Measurements from ENCODE around the gene IGHMBP2.

IGHMBP2 gene

DNA sequence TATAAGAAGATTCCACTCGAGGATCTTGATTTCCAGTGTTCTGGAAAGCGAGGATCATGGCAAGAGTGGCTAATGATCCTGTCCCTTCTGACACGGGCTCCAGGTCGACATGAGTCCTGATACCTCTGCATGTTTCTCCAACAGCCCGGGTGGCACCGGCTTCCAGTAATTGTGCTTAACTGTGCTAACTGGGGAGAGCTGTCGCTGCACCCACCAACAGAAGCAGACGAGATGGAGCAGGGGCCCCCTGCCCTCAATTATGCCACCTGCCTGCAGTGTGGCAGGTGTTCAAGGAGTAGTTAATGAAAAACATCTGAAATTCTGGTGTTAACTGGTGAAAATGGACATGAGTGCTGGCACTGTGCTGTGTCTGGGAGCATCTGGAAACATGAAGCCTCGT lies 6.2 kb upstream of the IGHMBP2 start:
- Histone ChIP-seq H3K4me1 (ENCODE audit: insufficient read depth, low read length) (peaks cover under 1% of the 10 kb centered on the region), H2AFZ (ENCODE audit: low read depth, low read length) (no peak overlapping the region), H3K36me3 (ENCODE audit: insufficient read depth, low read length) (peaks cover 67% of the 10 kb centered on the region), H3K4me3 (ENCODE audit: low read length) (no peak overlapping the region), H3K9me3 (ENCODE audit: low read length) (no peaks in the 10 kb centered on the region), H3K27me3 (ENCODE audit: insufficient read depth, low read length) (no peaks in the 10 kb centered on the region)

DNA sequence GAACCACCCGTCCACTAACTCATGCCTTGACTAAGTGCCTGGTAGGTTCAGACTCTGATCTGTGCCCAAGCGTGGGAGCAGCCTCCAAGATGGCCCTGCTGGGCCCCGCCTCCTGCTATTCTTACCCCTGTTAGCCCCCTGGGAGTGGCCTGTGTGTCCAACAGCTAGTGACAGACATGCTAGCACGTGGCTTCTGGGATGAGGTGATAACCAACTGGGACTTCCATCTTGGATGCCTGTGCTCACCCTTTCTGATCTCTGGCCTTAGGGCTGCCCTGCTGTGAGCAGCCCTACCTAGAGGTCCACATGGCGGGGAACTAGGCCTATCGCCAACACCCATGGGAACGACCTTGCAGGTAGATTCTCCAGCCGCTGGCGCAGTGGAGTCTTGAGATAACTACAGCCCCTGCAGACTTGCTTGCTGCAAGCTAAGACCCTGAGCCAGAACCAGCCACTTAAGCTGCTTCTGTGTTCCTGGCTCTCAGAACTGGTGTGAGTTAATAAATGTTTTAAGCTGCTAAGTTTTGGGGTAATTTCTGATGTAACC lies 2.8 kb upstream of the IGHMBP2 start:
- Histone ChIP-seq H3K4me1 (ENCODE audit: insufficient read depth, low read length) (peaks cover 23% of the 10 kb centered on the region), H3K36me3 (ENCODE audit: insufficient read depth, low read length) (peaks cover 43% of the 10 kb centered on the region), H3K27me3 (ENCODE audit: insufficient read depth, low read length) (no peaks in the 10 kb centered on the region), H3K9me3 (ENCODE audit: low read length) (no peaks in the 10 kb centered on the region), H3K4me3 (ENCODE audit: low read length) (no peak overlapping the region), H2AFZ (ENCODE audit: low read depth, low read length) (no peak overlapping the region)

DNA sequence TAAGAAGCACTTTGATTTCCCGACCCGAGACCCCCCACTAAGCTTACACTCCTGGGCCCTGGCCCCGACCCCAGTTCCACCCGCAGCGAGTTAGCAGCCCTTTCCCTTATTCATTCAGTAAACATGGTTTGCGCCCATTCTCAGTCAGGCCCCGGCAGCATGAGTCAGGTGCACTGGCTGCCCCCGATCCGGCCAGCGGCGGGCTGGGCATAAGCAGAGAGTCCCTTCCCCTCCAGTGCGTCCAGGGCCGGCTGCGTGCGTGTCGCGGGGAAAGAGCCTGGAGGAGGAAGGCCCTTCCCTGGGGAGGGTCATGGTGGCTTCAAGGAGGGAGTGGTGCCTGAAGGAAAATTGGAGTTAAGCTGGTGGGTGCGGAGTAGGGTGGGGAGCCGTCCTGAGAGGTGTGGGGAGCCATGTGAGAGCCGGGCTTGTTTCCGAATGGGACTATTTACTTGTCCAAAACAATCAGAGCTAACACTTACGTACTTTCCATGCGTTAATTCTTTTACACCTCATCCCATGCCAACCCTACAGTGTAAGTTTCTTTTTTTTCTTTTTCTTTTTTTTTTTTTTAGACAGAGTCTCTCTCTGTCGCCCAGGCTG lies 657 bp downstream of the IGHMBP2 start:
- peaks cover 24% of the 10 kb centered on the region for H3K36me3 ChIP-seq (ENCODE audit: insufficient read depth, low read length)
- peaks cover 23% of the 10 kb centered on the region for H3K4me1 ChIP-seq (ENCODE audit: insufficient read depth, low read length)
- peak overlapping the region; percentile 70 for H2AFZ ChIP-seq (ENCODE audit: low read depth, low read length)
- no peaks in the 10 kb centered on the region for H3K9me3 ChIP-seq (ENCODE audit: low read length)
- H3K27me3 ChIP-seq (ENCODE audit: insufficient read depth, low read length) = no peaks in the 10 kb centered on the region
- H3K4me3 ChIP-seq (ENCODE audit: low read length) = peak overlapping the region; percentile 95

DNA sequence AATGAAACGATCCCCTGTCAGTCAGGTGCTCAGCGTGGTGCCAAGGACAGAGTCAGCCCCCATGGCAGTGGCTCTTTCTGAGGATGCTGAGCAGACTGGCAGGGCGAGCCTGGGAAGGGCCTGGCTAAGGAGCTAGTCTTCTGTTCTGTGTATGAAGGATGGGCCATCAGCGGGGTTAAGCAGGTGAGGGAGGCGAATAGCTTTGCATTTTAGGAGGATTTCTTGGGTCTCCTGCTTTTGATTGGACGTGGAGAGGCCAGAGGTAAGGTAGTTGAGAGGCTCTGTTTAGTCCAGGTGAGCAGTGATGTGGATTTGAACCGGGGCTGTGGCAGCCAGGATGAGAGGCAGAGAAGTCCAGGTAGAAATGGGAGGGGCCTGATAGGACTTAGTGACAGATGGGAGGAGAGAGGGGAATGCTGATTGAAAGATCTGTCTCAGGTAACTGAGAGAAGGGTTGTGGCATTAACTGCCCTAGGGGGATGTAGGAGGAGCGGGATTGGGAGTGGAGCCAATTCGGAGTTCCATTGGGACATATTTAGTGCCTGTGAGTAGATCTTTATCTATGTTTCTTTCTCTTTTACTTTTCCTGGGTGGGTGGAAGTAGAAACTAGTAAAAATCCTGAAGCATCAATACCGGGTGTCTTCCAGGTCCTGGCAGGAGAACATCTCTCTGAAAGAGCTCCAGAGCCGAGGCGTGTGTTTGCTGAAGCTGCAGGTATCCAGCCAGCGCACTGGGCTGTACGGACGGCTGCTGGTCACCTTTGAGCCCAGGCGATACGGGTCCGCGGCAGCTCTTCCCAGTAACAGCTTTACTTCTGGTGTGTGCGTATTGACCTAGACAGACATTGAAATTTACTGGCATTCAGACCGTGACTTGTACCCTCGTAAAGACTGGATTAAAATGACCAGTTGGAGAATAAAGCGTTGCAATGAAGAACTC lies 2.0 kb downstream of the IGHMBP2 start:
- Histone ChIP-seq H3K4me1 (ENCODE audit: insufficient read depth, low read length) (peaks cover 23% of the 10 kb centered on the region), H3K36me3 (ENCODE audit: insufficient read depth, low read length) (peaks cover 17% of the 10 kb centered on the region), H3K9me3 (ENCODE audit: low read length) (no peaks in the 10 kb centered on the region), H3K4me3 (ENCODE audit: low read length) (no peak overlapping the region), H3K27me3 (ENCODE audit: insufficient read depth, low read length) (no peaks in the 10 kb centered on the region), H2AFZ (ENCODE audit: low read depth, low read length) (no peak overlapping the region)

DNA sequence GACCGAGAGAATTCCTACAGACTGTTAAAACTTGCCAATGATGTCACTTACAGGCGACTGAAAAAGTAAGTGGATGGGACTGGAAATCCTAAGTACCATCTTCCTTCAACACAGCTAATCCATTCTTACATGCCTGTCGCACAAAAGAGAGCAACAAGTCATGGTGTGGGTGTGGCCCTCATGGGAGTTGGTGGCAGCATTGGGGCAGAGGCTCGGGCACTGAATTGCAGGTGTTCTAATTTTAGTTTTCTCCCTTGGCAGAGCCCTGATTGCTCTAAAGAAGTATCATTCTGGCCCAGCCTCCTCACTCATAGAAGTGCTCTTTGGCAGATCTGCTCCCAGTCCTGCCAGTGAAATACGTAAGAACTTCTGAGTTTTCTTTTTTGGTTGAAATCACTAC lies 4.6 kb downstream of the IGHMBP2 start:
- Histone ChIP-seq H3K36me3 (ENCODE audit: insufficient read depth, low read length) (peaks cover 33% of the 10 kb centered on the region), H3K27me3 (ENCODE audit: insufficient read depth, low read length) (no peaks in the 10 kb centered on the region), H3K4me3 (ENCODE audit: low read length) (no peak overlapping the region), H2AFZ (ENCODE audit: low read depth, low read length) (no peak overlapping the region), H3K4me1 (ENCODE audit: insufficient read depth, low read length) (peaks cover 13% of the 10 kb centered on the region), H3K9me3 (ENCODE audit: low read length) (no peaks in the 10 kb centered on the region)

DNA sequence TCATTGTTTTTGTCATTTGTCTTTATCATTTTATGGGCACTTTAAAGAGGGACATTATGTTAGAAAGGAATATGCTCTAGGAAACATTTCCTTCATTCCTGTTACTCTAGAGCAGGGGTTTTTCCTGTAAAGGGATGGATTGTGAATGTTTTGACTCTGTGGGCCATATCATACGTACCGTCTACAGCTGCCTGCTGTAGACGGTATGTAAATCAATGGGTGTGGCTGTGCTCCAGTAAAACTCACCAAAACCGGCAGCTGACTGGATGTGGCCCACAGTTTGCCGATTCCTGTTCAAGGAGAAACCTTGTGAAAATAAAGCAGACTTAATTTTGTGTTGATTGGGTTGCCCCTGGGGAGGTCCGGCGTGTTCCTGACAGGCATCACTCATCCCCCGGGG lies 7.3 kb downstream of the IGHMBP2 start:
- no peak overlapping the region for H2AFZ ChIP-seq (ENCODE audit: low read depth, low read length)
- no peak overlapping the region for H3K4me3 ChIP-seq (ENCODE audit: low read length)
- peaks cover 53% of the 10 kb centered on the region for H3K36me3 ChIP-seq (ENCODE audit: insufficient read depth, low read length)
- H3K4me1 ChIP-seq (ENCODE audit: insufficient read depth, low read length) = no peaks in the 10 kb centered on the region
- no peaks in the 10 kb centered on the region for H3K9me3 ChIP-seq (ENCODE audit: low read length)
- H3K27me3 ChIP-seq (ENCODE audit: insufficient read depth, low read length) = no peaks in the 10 kb centered on the region

DNA sequence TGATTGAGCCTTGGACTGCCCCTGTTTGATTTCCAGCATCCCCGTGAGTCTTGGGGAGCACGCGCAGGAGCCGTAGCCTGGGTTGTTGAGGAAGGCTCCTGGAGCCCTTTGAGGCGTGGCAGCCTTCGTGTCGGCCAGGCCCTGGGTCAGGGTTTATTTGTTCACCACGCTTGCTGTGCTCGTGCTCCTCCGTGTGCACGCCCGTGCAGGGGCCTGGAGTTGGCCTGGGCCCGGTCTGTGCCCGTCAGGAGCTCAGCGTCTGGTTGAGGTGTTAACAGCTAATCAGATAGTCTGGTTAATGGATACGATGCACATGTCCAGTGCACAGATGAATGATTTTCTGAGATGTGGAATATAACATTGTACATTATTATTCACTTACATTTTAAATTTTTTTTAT lies 8.0 kb downstream of the IGHMBP2 start:
- Histone ChIP-seq H3K27me3 (ENCODE audit: insufficient read depth, low read length) (no peaks in the 10 kb centered on the region), H3K9me3 (ENCODE audit: low read length) (no peaks in the 10 kb centered on the region), H3K4me1 (ENCODE audit: insufficient read depth, low read length) (no peaks in the 10 kb centered on the region), H3K4me3 (ENCODE audit: low read length) (no peak overlapping the region), H3K36me3 (ENCODE audit: insufficient read depth, low read length) (peaks cover 61% of the 10 kb centered on the region), H2AFZ (ENCODE audit: low read depth, low read length) (no peak overlapping the region)

DNA sequence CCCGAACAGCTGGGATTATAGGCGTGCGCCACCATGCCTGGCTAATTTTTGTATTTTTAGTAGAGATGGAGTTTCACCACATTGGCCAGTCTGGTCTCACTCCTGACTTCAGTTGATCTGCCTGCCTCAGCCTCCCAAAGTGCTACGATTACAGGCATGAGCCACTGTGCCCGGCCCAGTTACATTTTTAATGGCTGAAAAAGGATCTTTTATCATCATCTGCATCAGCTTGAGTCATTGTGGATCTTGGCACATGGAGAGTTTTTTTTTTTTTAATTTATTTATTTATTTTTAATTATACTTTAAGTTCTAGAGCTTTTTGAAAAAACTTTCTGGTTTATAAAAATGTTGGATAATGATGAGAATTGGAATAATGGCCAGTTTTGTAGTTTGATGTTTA lies 8.6 kb downstream of the IGHMBP2 start:
- no peaks in the 10 kb centered on the region for H3K9me3 ChIP-seq (ENCODE audit: low read length)
- H3K27me3 ChIP-seq (ENCODE audit: insufficient read depth, low read length) = no peaks in the 10 kb centered on the region
- H3K36me3 ChIP-seq (ENCODE audit: insufficient read depth, low read length) = peaks cover 62% of the 10 kb centered on the region
- no peak overlapping the region for H2AFZ ChIP-seq (ENCODE audit: low read depth, low read length)
- H3K4me3 ChIP-seq (ENCODE audit: low read length) = no peak overlapping the region
- no peaks in the 10 kb centered on the region for H3K4me1 ChIP-seq (ENCODE audit: insufficient read depth, low read length)

DNA sequence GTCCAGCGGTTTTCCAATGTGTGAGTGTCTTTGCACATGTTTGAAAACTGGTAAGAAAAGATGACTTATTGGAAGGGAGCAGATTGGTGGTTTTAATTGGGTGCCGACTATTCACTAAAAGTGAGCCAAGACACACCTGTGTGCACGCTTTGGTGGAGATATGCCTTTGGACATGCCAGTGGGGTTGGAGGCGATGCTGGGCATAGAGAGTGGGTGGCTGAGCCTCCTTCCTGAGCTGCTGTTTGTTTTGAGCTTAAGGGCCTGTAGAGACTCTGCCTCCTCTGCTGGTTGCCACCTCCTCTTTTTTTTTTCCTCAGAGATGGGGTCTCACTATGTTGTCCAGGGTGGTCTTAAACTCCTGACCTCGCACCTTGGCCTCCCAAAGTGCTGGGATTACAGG lies 9.5 kb downstream of the IGHMBP2 start:
- no peak overlapping the region for H3K4me3 ChIP-seq (ENCODE audit: low read length)
- H3K36me3 ChIP-seq (ENCODE audit: insufficient read depth, low read length) = peaks cover 68% of the 10 kb centered on the region
- H3K27me3 ChIP-seq (ENCODE audit: insufficient read depth, low read length) = no peaks in the 10 kb centered on the region
- H3K9me3 ChIP-seq (ENCODE audit: low read length) = no peaks in the 10 kb centered on the region
- no peak overlapping the region for H2AFZ ChIP-seq (ENCODE audit: low read depth, low read length)
- no peaks in the 10 kb centered on the region for H3K4me1 ChIP-seq (ENCODE audit: insufficient read depth, low read length)

DNA sequence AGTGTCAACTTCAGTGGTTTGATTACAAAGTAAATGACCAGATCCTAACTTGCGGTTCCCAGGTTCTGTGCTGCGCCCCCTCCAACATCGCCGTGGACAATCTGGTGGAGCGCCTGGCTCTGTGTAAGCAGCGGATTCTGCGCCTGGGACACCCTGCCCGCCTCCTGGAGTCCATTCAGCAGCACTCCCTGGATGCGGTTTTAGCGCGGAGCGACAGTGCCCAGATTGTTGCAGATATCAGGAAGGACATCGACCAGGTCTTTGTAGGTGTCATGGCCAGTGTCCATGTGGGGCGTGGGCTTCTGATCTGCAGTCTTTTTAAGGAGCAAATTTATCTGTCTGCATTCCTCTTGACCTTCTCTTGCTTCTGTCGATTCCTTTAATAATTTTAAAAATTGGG lies 11.1 kb downstream of the IGHMBP2 start:
- Histone ChIP-seq H3K27me3 (ENCODE audit: insufficient read depth, low read length) (no peaks in the 10 kb centered on the region), H3K4me3 (ENCODE audit: low read length) (no peak overlapping the region), H3K9me3 (ENCODE audit: low read length) (no peaks in the 10 kb centered on the region), H2AFZ (ENCODE audit: low read depth, low read length) (no peak overlapping the region), H3K36me3 (ENCODE audit: insufficient read depth, low read length) (peaks cover 73% of the 10 kb centered on the region), H3K4me1 (ENCODE audit: insufficient read depth, low read length) (no peaks in the 10 kb centered on the region)

DNA sequence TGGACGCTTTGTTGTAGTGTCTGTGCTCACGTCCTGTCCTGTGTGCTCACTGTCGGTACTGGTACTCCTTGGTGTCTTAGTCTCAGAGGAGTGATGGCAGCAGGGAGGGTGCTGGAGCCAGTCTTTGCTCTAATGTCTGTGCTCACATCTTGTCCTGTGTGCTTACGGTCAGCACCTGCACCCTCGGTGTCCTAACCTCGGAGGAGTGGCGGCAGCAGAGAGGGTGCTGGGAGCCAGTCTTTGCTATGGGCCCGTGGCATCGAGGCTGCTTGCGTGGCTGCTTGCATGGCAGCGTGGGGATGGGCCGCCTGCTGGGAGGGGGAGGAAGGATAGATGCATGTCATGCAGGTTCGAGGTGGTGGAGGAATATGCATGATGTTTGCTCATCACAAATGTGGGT lies 12.7 kb downstream of the IGHMBP2 start:
- H3K36me3 ChIP-seq (ENCODE audit: insufficient read depth, low read length) = peaks cover 76% of the 10 kb centered on the region
- no peaks in the 10 kb centered on the region for H3K4me1 ChIP-seq (ENCODE audit: insufficient read depth, low read length)
- no peaks in the 10 kb centered on the region for H3K9me3 ChIP-seq (ENCODE audit: low read length)
- H3K27me3 ChIP-seq (ENCODE audit: insufficient read depth, low read length) = no peaks in the 10 kb centered on the region
- H2AFZ ChIP-seq (ENCODE audit: low read depth, low read length) = no peak overlapping the region
- no peak overlapping the region for H3K4me3 ChIP-seq (ENCODE audit: low read length)

DNA sequence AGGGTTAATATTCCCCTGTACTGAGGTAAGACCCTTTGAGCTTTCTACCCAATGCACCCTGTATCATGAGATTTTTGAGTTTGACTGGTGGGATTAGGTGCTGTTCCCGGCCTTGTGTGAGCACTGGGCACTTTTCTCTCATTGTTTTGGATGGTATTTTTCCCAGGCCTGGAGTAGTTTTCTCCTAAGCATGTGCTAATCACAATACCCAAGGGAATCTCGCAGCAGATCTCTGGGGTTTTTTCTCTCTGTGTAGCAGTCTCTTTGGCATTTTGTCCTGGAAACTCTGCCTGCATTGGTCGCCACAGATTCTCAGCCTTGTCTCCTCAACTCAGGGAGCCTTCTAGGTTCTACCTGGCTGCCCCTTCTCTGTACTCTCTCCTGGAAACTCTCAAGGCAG lies 19.9 kb downstream of the IGHMBP2 start:
- Histone ChIP-seq H3K27me3 (ENCODE audit: insufficient read depth, low read length) (no peaks in the 10 kb centered on the region), H3K36me3 (ENCODE audit: insufficient read depth, low read length) (peaks cover 67% of the 10 kb centered on the region), H2AFZ (ENCODE audit: low read depth, low read length) (no peak overlapping the region), H3K4me1 (ENCODE audit: insufficient read depth, low read length) (no peaks in the 10 kb centered on the region), H3K4me3 (ENCODE audit: low read length) (no peak overlapping the region), H3K9me3 (ENCODE audit: low read length) (peaks cover 22% of the 10 kb centered on the region)

DNA sequence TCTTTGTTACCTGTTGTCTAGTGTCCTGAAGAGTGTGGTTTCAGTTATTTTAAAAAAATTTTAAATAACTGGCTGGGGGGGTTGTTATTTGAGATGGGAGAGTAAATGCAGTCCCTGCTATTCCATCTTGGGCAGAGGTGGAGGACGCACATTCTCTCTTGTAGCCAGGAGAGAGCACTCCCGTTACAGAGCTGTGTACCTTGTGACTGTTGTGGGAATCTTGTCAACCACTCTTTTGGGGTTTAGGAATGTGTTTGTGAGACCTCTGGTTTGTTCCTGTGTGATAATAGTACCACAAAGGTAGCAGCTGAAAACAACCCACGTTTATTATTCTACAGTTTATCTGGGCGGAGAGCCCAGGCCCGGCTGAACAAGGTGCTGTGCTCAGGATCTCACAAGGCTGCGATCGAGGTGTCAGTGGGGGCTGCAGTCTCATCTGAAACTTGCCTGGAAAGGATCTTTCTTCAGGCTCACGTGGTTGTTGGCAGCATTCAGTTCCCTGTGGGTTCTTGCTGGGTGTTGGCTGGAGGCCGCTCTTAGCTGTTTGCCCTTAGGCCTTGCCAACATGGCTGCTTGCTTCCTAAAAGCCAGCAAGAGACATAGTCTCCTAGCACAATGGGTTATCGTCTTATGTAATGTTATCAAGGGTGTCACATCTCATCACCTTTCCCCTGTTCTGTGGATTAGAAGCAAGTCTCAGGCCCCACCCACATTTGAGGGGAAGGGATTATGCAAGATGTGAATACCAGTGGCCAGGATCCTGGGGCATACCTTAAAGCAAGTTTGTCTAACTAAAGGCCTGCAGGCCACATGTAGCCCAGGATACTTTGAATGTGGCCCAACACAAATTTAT lies 20.6 kb downstream of the IGHMBP2 start:
- peaks cover 67% of the 10 kb centered on the region for H3K36me3 ChIP-seq (ENCODE audit: insufficient read depth, low read length)
- H3K4me1 ChIP-seq (ENCODE audit: insufficient read depth, low read length) = no peaks in the 10 kb centered on the region
- H3K4me3 ChIP-seq (ENCODE audit: low read length) = no peak overlapping the region
- H3K27me3 ChIP-seq (ENCODE audit: insufficient read depth, low read length) = no peaks in the 10 kb centered on the region
- peaks cover 22% of the 10 kb centered on the region for H3K9me3 ChIP-seq (ENCODE audit: low read length)
- H2AFZ ChIP-seq (ENCODE audit: low read depth, low read length) = no peak overlapping the region

Measured in neuron (in vitro differentiated cells).